ENCODE results near the gene ADK.

Gene ADK

DNA sequence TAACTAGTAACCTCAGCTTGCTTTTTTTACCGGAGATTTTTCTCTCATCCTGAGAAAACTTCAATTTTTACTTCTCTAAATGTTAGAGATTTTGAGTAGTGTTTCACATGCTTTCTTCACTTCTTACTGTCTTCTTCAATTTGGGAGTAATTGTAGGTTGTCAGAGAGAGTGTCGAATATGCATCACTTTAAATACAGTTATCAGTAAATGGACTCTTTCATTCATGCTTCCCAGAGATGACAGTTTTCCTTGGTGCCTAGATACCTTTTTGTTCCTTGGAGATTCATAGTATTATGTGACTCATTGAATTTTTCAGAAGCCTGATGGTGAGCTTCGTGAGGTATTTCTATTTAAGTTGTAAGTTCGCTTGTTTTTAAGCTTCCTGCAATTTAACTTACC, 169.7 kb downstream of the ADK start:
- DNase-seq (ENCODE audit: insufficient read length, low spot score) (no peak), FAIRE-seq (peak; percentile 11)
- TF ChIP-seq, protein P1, sequence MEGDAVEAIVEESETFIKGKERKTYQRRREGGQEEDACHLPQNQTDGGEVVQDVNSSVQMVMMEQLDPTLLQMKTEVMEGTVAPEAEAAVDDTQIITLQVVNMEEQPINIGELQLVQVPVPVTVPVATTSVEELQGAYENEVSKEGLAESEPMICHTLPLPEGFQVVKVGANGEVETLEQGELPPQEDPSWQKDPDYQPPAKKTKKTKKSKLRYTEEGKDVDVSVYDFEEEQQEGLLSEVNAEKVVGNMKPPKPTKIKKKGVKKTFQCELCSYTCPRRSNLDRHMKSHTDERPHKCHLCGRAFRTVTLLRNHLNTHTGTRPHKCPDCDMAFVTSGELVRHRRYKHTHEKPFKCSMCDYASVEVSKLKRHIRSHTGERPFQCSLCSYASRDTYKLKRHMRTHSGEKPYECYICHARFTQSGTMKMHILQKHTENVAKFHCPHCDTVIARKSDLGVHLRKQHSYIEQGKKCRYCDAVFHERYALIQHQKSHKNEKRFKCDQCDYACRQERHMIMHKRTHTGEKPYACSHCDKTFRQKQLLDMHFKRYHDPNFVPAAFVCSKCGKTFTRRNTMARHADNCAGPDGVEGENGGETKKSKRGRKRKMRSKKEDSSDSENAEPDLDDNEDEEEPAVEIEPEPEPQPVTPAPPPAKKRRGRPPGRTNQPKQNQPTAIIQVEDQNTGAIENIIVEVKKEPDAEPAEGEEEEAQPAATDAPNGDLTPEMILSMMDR (IDR thresholded peaks at IDR 0.05; ENCODE audit: insufficient read depth, missing control alignments) = no peak

GRCh38 chr10:74322141-74322540, 171.1 kb downstream of the ADK start:
- DNase-seq (ENCODE audit: insufficient read length, low spot score) (no peak), FAIRE-seq (no peak)
- TF ChIP-seq, protein P1 (IDR thresholded peaks at IDR 0.05; ENCODE audit: insufficient read depth, missing control alignments) = no peak

DNA sequence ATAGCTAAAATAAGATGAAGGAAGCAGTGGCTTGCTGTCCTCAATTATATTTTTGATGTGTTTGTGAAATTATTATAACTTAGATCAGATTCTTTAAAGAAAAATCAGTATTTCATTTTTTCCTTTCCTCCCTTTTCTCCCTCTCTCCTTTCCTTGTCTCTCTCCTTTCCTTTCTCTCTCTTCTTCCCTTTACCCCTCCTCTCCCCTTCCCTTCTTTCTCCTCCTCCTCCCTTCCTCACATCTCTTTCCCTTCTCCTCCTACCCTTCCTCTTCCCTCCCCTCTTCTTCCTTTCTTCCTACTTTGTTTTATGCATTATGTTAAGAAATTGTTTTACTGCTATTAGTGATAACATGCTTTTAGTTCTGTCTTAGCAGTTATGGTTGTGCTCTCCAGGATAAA, 171.5 kb downstream of the ADK start:
- DNase-seq (ENCODE audit: insufficient read length, low spot score) (no peak), FAIRE-seq (no peak)
- TF ChIP-seq, protein P1 (IDR thresholded peaks at IDR 0.05; ENCODE audit: insufficient read depth, missing control alignments) = no peak

- FAIRE-seq = no peak
- DNase-seq (ENCODE audit: insufficient read length, low spot score) = no peak
- TF ChIP-seq, protein P1 (IDR thresholded peaks at IDR 0.05; ENCODE audit: insufficient read depth, missing control alignments) = no peak
Measured at GRCh38 chr10:74328388-74328787, 177.4 kb downstream of the ADK start.

DNA sequence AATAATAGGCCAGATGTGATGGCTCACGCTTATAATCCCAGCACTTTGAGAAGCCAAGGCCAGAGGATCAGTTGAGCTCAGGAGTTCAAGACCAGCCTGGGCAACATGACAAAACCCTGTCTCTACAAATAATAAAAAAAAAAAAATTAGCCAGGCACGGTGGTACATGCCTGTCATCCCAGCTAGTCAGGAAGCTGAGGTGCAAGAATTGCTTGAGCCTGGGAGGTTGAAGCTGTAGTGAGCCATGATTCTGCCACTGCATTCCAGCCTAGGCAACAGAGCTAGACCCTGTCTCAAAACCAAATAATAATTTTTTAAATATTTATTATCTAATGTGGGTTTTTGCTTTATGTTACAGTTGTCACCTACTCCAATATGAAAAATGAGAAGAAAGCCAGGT, 178.9 kb downstream of the ADK start:
- TF ChIP-seq, protein P1 (IDR thresholded peaks at IDR 0.05; ENCODE audit: insufficient read depth, missing control alignments) = no peak
- FAIRE-seq (no peak), DNase-seq (ENCODE audit: insufficient read length, low spot score) (no peak)

- no peak for FAIRE-seq
- TF ChIP-seq, protein P1 (IDR thresholded peaks at IDR 0.05; ENCODE audit: insufficient read depth, missing control alignments) = no peak
- DNase-seq (ENCODE audit: insufficient read length, low spot score) = no peak
Measured at GRCh38 chr10:74330646-74331045, 179.6 kb downstream of the ADK start.

- TF ChIP-seq, protein P1 (IDR thresholded peaks at IDR 0.05; ENCODE audit: insufficient read depth, missing control alignments) = no peak
- DNase-seq (ENCODE audit: insufficient read length, low spot score) (no peak), FAIRE-seq (no peak)
Measured at GRCh38 chr10:74332398-74332797, 181.4 kb downstream of the ADK start.
